Measurements from ENCODE around the gene GREB1.

GREB1 gene

DNA sequence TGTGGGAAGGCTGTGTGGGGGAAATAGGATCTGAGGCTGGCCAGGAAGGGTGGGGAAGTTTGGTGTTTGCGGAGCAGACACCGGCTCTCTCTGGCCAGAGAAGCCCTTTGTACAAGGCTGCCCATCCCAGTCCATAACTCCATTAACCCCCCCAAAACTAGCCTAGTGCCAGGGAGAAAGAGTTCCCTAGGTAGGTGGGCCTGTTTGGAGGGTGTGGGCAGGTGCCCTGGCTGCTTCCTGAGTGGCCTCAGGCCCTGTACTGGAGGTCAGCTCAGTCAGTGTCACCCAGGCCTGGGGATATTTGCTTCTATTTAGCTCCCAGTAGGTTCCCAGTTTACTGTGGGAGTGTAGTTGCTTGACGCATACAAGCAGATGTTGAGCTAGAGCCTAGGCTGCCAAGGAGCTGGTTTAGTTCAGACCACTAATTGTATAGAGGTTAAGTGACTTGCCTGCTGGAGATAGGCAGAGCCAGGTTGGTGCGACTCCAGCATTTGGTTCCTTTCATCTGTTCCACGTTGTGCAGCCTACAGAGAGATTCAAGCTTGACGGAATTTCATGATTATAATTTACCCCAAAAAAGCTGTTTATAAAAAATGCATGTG is 2.9 kb upstream of the GREB1 start:
- DNase-seq: no peak
- in situ Hi-C loops (cut with MboI; ENCODE audit: low pct_unique_long_range_greater_than_20kb, low sequenced_read_pairs): no loop called here

DNA sequence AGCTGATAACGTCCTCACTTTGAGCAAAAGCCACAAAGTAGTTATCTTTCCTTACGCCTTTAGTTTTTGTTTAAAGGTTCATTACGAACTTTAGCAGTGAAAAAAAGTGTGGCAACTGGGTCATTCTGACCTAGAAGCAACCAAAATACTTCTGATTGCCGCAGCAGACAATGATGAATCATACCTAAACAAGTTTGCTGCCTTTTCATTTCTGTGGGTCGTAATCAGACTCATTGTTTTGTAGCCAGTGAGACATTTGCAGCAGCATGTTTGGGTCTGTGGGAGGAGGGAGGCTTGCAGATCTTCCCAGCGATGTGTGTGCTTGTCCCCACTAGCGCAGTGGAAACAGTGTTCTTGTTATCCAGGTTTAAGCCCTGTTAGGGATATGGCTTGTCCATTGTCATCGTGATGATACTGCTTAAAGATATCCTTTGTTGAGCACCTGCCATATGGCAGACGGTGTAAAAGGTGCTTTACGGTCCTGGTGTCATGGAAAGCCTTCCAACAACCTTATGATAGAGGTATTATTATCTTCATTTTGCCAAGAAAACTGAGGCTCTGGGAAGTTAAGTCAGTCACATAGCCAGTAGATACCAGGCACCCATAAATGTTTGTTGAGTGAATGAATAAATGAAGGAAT is 1.3 kb upstream of the GREB1 start:
- no peak for DNase-seq
- in situ Hi-C loops (cut with MboI; ENCODE audit: low pct_unique_long_range_greater_than_20kb, low sequenced_read_pairs): no loop called here

DNA sequence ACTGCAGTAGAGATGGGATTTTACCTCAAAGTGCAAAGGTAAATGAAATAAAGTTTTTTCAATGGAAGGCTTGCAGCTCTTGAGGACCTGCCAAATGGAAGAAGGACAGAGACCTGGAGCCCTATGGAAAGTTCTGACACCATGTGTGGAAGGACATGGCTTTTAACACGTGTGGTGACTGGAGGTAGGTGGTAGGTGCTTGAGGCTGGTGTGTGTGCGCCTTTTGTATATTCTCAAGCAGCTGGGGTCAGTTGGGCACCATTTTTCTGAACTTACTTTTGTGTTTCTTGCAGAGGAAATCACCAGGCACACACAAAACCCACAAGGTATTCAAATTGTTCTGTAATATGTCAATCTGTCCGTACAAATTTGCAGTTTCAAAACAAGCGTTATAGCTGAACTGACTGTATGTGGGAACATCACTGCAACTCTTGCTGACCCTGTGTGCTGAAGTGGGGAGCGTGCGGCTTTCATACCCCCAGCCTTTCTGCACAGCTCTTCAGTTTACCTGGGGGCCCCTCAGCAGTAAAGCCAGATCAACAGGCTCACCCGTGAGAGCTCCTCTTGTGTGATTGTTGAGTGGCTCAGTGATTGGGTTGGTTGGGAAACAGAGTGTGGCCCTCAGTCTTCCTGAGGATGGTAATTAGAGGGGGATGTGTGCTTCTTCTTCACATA is 363 bp downstream of the GREB1 start:
- DNase-seq: no peak
- in situ Hi-C loops (cut with MboI; ENCODE audit: low pct_unique_long_range_greater_than_20kb, low sequenced_read_pairs): no loop called here

DNA sequence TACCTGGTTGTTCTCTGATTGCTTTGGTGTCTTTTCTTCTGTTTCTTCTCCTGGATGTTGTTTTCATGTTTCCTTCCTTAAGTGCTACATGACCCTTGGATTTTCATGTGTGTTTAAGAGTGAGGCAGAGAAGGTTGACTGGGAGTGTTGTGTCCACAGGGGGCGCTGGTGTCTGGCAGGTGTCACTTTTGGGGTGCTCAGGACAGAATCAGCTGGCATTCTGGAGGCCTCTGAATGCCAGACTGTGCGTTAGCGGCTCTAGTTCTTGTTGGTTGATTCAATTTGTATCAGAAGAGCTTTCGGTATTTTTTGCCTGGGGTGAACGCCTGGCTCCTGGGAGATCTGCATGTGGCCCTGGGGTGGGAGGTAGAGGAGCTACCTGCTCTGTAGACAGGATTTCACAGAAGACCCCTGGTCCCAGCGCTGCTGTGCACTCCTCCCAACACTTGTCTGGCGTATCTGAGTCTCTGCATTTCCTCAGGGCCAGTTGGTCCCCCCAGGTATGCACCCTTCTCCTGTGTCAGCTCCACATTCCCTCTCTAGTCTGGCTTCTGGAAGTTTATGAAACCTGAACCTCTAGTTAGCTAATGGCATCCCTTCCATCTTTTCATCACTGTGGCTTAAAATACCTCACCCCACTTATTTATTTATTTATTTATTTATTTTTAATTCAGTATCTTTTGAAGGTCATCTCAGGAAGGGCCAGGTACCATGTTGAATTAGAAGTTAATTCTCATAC is 1.1 kb downstream of the GREB1 start:
- no peak for DNase-seq
- in situ Hi-C loops (cut with MboI; ENCODE audit: low pct_unique_long_range_greater_than_20kb, low sequenced_read_pairs): no loop called here

DNA sequence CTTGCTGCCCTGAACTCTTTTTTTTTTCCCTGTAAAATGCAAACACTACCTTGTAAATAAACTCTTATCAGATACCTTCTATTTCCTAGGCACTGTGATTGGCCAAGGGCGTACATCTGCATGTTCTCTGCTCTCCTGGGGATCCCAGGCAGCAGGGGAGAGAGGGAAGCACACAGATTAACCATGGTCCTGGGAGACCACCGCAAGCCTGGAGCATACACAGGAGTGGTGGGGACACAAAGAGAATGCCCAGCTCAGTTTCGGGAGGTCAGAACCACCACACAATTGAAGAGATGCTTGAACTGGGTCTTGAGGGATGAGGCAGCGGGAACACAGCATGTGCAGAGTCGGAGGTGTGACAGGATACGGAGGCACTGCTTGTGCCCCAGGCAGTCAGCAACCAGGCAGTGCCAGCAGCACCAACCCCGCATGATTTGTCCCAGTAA is 2.1 kb downstream of the GREB1 start:
- in situ Hi-C loops (cut with MboI; ENCODE audit: low pct_unique_long_range_greater_than_20kb, low sequenced_read_pairs): no loop called here
- DNase-seq: no peak

DNA sequence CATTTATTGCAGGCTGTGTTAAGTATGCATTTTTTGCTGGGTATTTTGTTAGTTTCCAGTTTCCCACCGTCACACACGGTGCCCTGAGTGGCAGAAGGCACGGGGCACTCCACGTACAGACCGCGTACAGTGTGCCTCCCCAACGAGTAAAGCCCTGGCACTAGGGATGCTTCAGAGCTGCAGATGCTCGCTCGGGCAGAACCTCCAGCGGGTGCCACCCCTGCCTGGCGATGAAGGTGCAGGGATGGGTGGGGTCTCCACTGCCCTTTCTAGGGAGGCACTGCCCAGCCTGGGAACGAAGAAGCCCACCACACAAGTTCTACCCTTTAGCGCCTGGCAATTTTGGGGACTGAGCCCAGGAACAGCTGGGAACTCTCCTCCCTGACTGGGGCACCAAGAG is 4.1 kb downstream of the GREB1 start:
- no peak for DNase-seq
- in situ Hi-C loops (cut with MboI; ENCODE audit: low pct_unique_long_range_greater_than_20kb, low sequenced_read_pairs): no loop called here

DNA sequence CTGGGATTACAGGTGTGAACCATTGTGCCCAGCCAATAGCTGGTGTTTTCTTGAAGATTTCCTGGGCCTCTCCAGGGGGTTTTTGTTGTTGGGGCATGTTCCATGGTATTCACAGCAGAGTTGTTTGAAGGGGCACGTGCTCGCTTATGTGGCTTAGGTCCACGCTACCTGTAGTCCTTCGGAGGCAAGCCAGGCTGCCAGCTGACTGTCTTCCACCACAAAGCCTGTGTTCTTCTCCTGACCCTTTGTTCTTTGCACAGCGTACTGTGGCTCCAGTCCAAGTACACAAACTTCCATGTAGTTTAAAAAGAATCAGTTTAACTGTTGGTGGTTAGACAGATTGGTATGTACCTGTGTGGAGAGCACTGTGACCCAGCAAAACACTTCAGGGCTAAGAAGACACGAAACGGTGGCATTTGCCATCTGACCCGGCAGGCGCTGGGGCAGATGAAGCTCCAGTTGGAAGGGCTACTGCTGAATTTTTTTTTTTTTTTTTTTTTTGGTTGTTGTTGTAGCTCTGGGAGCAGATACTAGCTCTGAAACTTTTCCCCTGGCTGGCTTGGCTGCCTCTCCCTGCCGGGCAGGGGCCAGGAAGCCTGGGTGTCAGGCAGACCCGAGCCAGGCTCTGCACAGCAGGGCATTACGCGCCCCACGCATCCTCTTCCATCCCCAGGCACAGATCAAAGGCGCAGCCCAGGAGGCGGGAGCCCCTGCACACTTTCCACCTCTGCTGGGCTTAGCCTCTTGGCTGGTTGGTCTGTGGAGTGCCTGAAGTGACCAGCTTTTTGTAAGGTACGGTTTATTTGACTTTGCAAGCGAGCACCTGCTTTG is 5.7 kb downstream of the GREB1 start:
- in situ Hi-C loops (cut with MboI; ENCODE audit: low pct_unique_long_range_greater_than_20kb, low sequenced_read_pairs): no loop called here
- no peak for DNase-seq

DNA sequence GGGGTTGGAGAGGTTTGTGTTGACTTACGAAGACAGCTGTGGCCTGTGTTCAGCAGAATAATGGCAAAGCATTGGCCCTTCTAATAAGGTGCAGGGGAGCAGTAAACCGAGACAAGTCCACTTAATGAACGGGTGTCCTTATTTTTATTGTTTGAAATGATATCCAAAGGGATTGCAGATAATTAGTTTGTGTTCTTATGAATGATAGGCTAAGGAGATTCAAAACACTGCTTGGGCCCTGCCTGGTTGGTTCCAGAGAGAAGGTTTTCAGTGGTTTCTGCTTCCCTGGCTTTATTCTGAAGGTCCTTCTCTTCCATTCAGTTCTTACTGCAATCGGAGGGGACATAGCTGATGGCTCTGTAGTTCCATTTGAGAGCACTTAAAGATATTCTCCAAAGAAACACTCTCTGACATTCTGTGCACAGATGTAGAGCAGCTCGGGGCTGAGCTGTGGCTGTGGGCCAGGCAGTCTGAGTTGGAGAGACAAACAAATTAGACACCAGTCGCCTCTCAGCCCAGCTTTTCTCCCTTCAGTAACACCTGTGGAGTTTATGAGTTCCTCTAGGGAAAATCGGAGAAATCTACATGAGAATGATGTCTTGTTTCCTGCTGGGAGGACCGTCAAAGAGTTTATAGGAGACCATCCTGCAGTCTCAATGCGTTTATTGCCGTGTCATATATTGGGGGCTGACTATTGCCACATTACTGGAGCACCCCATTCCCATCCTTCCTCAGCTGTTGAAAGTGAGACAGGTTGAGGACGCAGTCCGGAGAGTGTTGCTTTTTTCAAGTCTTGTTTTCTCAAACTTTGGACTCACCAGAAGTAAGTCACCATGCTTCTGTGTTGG is 6.5 kb downstream of the GREB1 start:
- in situ Hi-C loops (cut with MboI; ENCODE audit: low pct_unique_long_range_greater_than_20kb, low sequenced_read_pairs): no loop called here

DNA sequence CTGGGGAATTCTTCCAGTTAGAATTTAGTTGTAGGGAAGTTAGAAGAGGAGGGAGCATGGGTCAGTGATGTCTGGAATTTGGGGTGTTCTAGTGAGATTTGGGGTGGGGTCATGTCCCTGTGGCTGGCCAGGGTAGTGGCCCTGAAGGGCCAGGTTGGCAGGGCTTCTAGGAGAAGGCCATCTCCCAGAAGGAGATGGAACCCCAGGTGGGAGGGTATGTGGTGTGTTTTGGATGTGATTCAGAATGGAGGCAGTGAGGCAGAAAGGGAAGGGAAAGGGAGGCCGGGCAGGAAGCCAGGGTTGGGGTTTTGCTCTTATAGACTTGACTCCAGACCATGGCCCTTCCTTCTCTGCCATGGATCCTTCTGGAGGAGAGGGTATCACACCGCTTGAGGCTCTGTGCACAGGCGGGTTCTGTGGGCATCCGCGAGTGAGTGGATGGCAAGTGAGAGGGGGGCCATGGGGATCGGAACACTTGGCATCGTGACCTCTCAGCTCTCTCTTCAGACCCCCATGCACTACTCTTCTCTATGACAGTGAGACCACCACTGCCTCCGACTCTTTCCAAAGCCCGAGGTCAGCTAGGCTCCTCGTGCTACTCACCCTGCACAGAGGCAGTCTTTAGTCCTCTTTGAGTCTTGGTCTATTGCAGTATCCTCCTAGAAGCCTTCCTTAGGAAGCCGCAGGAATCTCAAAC is 7.3 kb downstream of the GREB1 start:
- in situ Hi-C loops (cut with MboI; ENCODE audit: low pct_unique_long_range_greater_than_20kb, low sequenced_read_pairs): no loop called here
- DNase-seq: no peak

More for the DNA sequence above, 6.5 kb downstream of the GREB1 start:
- DNase-seq: no peak

DNA sequence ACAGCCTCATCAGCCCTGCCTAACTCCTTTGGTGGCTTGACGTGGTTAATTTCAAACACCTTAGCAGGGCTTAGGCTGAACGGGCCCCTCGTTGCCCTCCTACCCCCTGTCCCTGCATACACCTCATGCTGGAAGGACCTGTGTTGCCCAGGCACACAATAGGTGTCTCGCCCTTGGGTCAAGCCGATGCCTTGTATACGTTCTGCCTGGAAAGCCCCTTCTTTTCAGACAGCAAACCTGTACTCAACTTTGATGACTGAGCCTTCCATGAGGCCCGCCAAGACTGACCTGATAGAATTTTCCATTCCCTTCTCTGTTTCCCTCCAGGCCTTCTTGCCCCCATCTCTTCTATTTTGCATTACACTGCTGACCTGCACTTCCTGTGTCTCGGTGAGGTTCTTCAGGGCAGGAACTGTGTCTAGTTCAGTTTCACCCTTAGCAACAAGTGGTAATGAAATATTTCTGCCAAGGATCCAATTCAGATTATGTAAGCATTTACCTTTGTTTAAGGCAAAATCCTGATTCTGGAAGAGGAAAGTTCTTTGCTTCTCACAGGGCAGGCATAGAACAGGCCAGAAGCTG is 7.9 kb downstream of the GREB1 start:
- in situ Hi-C loops (cut with MboI; ENCODE audit: low pct_unique_long_range_greater_than_20kb, low sequenced_read_pairs): no loop called here
- DNase-seq: no peak

DNA sequence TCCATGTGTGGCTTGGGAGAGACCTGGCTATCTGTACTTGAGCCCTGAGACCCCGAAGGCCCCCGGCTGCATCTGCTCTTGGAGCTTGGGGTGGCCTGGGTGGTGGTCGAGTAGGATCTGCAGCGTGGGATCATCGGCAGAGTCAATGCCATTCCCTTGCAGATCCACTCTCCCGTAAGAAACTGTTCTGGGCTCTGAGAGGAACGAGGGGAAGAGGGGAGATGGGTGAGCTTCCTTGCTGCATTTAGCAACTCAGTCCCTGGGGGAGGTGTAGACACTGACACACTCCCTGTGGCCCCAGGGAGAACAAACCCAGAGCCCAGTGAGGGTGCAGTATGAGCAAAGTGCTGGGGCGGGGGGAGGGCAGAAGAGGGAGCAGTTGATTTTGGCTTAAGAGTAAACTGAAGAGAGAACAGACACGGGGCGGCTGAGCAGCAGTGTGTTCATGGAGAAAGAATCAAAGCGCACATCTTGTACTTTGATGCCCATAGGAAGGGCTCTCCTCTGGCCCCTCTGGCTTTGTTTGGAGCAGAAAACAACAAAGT is 8.5 kb downstream of the GREB1 start:
- in situ Hi-C loops (cut with MboI; ENCODE audit: low pct_unique_long_range_greater_than_20kb, low sequenced_read_pairs): no loop called here
- no peak for DNase-seq

DNA sequence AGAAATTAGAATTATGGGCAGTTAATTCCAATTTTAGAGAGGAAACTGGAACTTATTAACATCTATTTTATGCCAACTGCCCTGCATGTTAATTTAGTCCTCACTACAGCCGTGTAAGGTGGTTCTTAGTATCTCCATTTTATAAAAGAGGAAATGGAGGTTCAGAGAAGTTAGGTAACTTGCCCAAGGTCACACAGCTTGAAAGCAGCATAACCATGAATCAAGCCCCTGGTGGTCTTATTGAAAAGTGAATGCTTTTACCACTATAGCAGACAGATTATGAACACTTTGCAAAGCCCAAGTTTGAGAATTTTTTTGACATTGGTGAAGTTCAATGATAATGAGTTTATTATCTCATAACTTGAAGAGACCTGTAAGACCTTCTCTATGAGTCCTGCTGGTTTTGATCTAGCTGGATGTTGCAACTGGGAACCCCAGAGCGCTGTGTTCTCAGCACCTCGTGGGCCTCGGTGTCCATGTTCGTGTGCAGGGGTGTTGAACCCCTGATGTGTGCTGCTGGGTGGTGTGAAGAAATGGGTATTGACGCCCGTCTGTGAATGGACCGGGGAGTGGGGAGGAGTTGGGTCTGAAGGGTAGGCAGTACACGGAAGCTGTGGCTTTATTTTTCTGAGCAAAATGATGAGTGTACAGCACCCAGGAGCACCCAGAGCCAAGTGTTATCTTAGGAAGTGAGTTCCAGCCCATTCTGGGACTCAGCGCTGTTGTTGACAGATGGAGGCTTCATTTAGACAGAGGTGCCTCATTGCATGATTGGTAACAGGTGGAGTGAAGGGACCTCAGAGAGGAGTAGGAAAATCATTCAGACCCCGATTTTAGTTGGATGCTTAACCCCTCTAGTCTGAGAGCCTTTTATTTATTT is 9.7 kb downstream of the GREB1 start:
- no peak for DNase-seq

DNA sequence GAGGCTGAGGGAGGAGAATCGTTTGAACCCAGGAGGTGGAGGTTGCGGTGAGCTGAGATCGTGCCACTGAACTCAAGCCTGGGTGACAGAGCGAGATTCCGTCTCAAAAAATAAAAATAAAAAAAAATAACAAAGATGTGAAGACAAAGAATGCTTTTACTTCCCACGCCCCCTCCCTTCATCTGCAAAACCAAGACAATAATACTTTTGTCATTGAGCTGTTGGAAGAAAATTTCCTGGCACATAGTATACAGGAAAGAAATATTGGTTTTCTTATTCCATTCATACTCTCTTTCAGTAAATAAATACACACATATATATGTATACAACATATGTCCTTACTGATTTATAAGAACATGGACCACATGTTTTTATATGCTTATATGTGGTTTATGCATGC is 12.2 kb downstream of the GREB1 start:
- in situ Hi-C loops (cut with MboI; ENCODE audit: low pct_unique_long_range_greater_than_20kb, low sequenced_read_pairs): no loop called here

More for the DNA sequence above, 9.7 kb downstream of the GREB1 start:
- in situ Hi-C loops (cut with MboI; ENCODE audit: low pct_unique_long_range_greater_than_20kb, low sequenced_read_pairs): no loop called here

DNA sequence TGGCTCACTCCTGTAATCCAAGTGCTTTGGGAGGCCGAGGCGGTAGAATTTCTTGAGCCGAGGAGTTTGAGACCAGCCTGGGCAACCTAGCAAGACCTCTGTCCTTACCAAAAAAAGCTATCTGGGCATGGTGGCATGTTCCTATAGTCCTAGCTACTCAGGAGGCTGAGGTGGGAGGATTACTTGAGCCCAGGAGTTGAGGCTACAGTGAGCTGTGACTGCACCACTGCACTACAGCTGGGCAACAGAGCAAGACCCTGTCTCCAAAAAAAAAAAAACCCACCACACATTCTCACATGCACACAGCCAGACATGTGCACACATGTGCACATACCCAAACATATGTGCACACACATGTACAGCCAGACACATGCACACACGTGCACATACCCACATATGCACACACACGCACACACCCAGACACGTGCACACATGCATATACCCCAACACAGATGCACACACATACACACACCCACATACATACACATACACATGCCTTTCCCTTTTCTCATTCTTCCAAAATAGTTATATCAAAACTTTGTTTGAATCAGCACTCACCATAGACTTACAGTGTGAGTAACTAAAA is 14.2 kb downstream of the GREB1 start:
- DNase-seq: no peak
- in situ Hi-C loops (cut with MboI; ENCODE audit: low pct_unique_long_range_greater_than_20kb, low sequenced_read_pairs): no loop called here

More for the DNA sequence above, 12.2 kb downstream of the GREB1 start:
- no peak for DNase-seq

DNA sequence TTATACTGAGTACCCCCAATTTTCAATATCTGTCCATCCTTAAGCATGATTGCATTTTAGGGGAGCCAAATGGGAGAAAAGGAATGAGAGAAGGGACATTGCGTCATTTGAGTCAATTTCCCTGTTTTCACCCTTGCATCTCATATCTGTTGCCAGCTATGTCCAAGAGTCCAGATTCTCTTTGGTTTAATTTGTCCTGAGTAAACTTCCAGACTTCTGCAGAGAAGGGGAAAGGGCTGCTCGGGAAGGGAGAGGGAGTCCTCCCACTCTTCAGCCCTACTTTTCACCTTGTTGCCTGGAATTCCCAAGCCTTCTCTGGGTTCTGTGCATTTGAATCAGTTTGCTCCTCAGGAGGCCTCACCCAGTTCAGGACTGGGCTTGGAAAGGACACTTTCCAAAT is 16.5 kb downstream of the GREB1 start:
- DNase-seq: no peak
- in situ Hi-C loops (cut with MboI; ENCODE audit: low pct_unique_long_range_greater_than_20kb, low sequenced_read_pairs): no loop called here
